HG03175 (cell line): ENCODE data around the gene ADAMTS7.
"Not testable (repeated sequence)": the region's sequence is repeated elsewhere in the genome, so short reads cannot be mapped to it uniquely, and the experiment has no call there.

Experiments used
- ATAC-seq: cut with Tn5 transposase; IDR thresholded peaks from one replicate; pipeline ENCODE4 v1.9.1; 2021; ENCODE audit warnings: mild to moderate bottlenecking, moderate library complexity; ENCODE audit not compliant: unreplicated experiment

Gene ADAMTS7

DNA sequence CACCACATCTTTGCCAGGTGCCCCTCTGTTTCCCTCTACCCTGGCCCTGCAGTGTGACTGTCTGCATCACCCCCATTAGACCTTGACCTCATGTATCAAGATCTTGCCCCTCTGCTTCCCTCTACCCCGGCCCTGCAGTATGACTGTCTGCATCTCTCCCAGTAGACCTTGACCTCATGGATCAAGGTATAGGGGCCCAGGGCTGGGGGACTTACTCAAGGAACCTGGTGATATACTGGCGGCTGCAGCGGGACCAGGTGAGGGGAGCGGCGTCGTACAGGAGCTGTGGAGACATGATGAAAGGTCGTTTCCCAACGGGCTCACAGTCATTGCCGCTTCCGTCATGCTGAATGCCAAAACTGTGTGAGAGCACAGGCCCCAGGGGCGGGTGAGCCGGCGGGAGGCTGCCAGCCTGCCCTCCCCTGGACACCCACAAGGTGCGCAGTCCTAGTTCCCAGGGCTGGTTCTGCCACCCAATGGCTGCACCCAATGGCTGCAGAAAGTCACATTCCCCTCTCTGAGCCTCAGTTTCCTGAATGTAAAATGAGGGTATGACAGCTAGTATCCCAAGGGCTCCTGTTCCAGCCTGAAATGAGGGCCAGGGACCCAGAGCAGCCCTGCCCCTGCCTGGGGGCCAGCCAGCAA, 23.1 kb downstream of the ADAMTS7 start:
- no peak for ATAC-seq

DNA sequence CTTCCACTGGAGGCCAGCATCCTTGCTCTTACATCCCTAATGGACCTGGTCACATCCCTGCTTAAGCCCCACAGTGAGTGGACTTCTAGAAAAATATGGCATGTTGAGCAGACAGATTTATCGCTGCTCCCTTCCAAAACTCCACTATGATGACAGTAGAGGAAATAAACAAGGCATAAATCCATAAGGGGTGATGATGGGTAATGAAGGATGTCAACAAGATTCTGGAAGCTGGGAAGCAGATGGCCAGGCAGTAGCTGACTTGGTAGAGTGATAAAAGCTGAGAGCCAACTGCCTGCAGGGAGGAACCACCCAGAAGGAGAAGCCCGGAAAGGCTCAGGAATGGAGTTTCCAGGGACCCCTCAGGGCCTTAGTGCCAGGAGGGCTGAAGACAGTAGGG, 28.9 kb downstream of the ADAMTS7 start:
- not testable (repeated sequence) for ATAC-seq

DNA sequence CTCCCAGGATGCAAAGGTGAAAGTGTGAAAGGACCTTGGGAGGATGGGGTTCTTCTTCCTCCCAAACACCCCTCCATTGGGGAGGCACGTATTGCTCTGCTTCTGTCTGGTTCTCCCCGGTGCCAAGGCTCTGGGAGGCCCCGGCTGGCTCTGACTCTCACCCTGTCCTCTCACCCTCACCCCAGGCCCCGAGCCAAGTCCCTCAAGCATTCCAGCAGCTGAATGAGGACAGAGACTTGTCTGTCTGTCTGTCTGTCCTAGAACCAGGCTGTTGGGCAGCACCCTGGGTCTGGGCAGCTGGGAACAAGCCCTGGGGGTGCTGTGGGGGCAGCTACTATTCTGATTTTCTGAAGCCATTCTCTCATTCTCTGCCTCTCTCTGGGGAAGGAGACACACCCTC, 29.9 kb downstream of the ADAMTS7 start:
- ATAC-seq, result not testable (repeated sequence)

GRCh38 chr15:78779975-78780374, 31.3 kb downstream of the ADAMTS7 start:
- ATAC-seq, result not testable (repeated sequence)

- not testable (repeated sequence) for ATAC-seq
These were observed 32.0 kb downstream of the ADAMTS7 start for GRCh38 chr15:78779176-78779785.

GRCh38 chr15:78778422-78778821, 32.8 kb downstream of the ADAMTS7 start:
- no peak for ATAC-seq

GRCh38 chr15:78777953-78778345, 33.3 kb downstream of the ADAMTS7 start:
- ATAC-seq, result not testable (repeated sequence)

GRCh38 chr15:78777290-78777952, 33.8 kb downstream of the ADAMTS7 start:
- ATAC-seq, result not testable (repeated sequence)

DNA sequence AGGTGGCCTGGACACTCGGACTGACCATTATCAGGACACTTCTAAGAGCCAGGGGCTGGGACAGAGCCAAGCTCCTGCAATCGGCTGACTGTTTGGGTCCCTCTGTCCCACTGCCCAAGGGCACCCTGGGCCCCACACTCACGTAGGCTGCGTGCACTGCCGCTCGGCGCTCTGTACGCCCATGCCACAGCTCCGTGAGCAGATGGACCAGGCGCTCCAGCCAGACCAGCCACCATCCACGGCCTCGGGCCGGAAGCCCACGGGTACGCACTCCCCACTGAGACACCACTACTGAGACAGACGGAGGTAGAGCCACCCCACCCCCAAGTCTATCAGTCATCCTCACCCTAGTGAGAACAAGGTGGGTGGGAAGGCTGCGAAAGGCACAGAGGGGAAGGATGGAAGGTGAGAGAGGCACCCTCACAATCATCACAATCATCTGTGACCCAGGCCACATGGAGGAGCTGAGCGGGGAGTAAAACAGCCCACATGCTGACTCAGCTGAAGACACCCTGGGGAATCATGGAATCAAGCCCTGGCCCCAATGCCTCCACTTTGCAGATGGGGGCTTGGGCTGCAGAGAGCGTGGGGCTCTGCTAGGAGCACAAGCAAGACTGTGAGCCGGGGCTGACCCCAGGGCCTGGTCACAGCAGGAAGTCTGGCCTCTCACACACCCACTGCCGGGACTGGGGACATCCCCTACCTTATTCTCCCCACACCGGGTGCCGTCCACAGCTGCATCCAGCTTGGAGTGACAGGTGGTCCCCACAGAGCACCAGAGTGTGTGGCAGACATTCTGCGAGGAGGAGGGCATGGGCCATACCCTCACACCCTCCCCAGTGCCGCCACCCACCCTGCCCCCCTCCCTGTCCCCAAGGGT, 35.0 kb downstream of the ADAMTS7 start:
- not testable (repeated sequence) for ATAC-seq

- no peak for ATAC-seq
These were observed 35.8 kb downstream of the ADAMTS7 start for GRCh38 chr15:78775472-78775871.

DNA sequence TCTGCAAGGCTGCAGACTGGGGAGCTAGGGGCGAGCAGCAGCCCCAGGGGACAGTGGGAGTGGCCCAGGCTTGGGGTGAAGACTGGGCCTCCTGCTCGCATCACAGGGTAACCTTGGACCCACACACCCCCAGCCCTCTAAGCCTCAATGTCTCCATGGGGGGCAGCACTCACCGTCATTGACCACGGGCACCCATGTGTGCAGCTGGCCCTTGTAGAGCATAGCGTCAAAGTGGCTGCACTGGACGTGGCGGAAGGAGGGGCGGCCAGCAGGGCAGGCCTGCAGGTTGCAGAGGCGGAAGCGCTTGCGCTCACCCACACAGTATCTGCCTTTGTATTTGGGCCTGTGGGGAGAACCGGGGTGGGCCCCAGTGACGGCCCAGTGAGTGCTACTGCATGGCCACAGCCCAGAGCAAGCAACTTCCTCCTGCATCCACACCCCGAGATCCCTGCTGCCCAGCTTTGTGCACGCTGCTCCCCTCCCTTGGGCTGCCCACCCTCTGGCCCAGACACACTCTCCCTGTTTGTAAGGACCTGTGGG, 36.7 kb downstream of the ADAMTS7 start:
- not testable (repeated sequence) for ATAC-seq

DNA sequence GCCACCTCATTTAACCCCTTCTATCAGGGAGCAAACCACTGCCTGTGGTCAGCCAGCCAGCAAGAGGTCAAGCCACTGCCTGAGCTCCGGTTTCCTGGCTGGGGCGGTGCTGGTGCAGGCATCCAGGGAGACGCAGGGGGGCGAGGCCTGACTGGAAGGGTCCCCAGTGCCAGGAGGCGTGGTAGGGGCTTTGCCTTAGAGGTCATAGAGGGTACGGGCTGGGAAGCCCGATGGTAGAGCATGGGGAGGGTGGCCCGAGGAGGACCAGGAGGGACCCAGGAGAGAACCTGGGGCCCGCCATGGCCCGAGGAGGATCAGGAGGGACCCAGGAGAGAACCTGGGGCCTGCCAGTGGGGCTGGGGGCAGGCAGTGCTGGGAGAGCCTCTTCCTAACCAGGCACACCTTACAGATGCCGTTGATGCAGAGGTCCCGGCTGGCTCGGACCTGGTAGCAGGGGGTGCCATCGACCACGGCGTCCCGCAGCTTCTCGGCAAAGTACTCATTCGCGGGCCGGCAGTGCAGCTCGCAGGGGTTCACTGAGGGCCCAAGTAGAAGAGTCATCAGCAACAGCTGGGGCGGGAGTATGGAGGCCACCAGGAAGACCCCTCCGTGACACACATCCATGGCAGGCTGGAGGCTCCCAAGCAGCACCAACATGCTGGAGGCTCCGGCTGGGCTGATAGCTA, 37.4 kb downstream of the ADAMTS7 start:
- not testable (repeated sequence) for ATAC-seq

DNA sequence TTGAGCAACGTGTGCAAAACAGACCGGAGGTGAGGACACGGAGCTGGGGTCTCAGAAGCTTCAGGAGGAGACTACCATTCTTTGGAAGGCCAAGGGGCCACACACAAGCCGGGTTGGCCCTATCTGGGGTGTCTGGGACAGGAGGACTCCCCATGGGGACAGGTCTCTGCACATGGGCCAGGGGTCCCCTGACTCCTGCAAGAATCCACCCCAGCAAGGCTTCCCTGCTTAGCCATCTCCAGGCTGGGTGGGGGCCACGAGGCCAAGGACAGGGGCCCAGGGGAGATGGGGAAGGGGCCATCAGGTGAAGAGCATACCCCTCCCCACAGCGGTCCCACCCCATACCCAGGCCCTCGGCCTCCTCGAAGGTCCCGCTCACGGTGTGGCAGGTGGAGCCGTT, 38.5 kb downstream of the ADAMTS7 start:
- ATAC-seq, result no peak

DNA sequence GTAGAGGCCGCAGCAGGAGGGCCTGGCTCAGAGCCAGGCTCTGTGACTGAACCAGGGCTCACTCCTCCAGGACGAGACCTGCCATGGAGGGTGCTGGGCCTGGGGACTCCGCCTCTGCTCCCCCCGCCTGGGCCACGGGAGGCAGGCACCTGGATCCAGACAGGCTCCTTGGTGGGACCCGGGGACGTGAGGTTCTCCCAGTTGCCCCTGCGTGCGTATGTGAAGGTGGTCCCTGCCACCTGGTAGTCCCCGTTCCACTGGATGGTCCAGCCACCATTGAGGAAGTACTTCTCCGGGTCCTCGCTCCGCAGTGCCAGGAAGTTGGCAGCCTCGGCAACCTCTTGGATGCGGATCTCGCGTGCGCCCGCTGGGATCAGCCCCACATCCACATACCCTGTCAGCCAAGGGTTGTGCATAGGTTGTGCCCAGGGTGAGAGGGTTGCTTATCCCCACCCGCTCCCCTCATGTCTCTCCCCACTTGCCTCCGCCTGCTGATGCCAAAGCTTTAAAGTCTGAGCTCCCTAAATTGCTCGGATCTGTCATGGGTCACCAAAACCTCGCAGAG, 39.7 kb downstream of the ADAMTS7 start:
- ATAC-seq, result not testable (repeated sequence)

GRCh38 chr15:78771020-78771419, 40.2 kb downstream of the ADAMTS7 start:
- ATAC-seq, result not testable (repeated sequence)

DNA sequence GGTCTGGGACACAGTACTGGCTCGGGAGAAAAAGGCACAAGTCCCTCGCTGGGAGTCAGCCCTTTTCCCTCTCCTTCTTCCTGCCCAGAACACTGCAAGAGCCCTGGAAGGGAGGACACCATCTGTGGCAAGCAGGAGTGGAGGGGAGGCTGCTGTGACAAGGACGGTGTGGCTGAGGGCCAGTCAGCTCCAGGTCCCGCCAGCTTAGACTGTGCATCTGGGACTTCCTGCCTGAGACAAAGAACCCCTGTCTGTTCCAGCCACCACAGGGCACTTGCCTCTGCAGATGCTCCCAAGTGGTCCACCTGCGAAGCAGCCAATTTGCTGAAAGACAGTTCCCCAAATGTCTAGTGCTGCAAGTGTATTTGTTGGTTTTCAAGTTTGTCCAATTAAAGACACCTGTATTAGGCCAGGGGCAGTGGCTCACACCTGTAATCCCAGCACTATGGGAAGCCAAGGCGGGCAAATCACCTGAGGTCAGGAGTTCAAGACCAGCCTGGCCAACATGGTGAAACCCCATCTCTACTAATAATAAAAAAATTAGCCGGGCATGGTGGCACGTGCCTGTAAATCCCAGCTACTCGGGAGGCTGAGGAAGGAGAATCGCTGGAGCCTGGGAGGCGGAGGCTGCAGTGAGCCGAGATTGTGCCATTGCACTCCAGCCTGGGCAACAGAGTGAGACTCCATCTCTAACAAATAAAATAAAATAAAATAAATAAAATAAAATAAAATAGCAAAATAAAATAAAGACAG, 41.6 kb downstream of the ADAMTS7 start:
- ATAC-seq, result not testable (repeated sequence)

DNA sequence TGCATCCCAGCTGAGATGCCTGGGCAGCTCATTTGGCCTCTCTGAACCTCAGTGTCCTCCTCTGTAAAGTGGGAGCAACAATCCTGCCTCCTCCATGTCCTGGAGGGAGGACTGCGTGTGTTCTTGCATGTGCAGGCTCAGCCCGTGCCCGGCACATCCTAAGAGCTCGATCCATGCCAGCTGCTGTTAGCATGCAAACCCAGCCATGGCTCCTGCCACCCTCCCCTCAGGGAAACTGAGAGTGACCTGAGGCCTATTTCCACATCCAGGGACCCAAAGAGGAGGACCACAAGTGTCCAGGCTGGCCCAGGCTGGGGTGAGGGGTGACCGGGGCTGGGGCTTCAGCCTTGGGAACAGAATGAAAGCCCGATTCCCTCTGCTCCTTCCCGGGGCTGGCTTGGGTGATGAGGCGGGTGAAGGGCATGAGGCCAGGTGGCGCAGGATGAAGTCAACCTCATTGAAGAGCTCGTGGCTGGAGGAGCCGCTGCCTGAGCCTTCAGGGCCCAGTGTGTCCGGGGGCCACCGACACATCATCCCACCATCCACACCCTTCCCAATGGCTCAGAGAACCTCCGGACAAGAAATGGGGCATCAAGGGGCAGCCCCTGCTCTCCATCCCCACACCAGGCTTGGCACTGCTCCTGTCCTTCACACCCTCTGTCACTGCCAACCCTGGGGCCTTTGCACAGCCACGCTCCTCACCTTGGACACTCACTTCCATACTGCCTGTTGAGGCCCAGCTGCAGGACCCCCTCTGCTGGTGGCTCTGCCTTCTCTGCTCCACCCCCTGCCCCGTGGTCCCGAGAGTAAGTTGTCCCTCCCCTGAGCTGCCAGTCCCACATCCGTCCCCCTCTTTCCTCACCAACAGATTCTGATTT, 42.5 kb downstream of the ADAMTS7 start:
- no peak for ATAC-seq

- no peak for ATAC-seq
These were observed 43.2 kb downstream of the ADAMTS7 start for GRCh38 chr15:78768096-78768495.
